ENCODE measurements around the gene RC3H2.
A peak's percentile ranks its signal among the peaks of the same experiment; 100 is the strongest.

The RC3H2 gene

DNA sequence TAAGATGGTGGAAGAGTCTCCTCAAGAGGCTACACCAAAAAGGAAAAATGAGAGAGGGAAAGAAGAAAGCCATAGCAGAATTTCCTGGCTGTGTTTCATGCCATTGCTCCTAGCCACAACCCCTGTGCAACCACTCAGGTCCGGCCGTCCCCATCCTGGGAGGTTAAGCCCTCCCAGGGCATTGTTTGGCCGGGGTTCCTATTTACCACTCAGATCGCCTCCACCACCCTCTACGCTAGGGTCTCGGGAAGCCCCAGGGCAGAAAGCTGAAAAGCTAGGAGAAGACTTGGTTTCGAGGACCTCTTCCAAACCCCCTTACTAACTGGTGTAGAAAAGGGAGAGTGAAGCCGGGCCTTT is 715 bp downstream of the RC3H2 start:
- DNase-seq (ENCODE audit: low read depth, low spot score) = no peak
- H3K4me3 ChIP-seq (ENCODE audit: low read depth, low read length) = peak overlapping the region; percentile 78
- no peak for TF ChIP-seq CTCF (IDR thresholded peaks at IDR 0.05; ENCODE audit: insufficient read depth, low read length, missing control alignments)
- POLR2A ChIA-PET = interaction anchor here (0.6 to 1.5 kb wide), 6 partner anchors 9 to 151 kb away, joined by 3 to 9 read pairs (median 4); partner anchors contain the start of genes ZBTB26 and ZBTB6
- CTCF ChIA-PET = interaction anchor here (1.1 to 1.7 kb wide), 3 partner anchors 8 to 446 kb away, joined by 4 to 7 read pairs (median 5); partner anchors contain the start of gene ZBTB6

DNA sequence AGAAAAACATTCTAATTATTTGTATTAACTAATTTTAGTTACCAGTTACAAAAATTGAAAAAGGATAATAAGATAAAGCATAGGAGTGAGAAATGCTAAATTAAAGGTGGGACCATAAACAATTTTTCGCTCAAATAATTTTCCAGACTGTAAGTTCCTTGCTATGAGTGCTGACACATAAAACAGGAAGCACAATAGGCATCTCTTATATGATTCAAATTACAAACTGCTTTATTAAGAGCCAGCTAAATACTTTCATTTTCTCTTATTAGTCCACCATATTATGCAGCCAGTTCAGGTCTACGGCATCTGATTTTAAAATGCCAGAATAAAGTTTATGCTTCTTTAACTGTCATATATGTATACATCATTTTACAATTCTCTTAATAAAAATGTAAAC is 4.4 kb downstream of the RC3H2 start:
- POLR2A ChIA-PET = no interaction called here
- no peak overlapping the region; the same call in 1 of the 2 replicates for H3K4me3 ChIP-seq (ENCODE audit: low read depth, low read length)
- no peak for DNase-seq (ENCODE audit: low read depth, low spot score)
- no peak for TF ChIP-seq CTCF (IDR thresholded peaks at IDR 0.05; ENCODE audit: insufficient read depth, low read length, missing control alignments)
- CTCF ChIA-PET = no interaction called here

DNA sequence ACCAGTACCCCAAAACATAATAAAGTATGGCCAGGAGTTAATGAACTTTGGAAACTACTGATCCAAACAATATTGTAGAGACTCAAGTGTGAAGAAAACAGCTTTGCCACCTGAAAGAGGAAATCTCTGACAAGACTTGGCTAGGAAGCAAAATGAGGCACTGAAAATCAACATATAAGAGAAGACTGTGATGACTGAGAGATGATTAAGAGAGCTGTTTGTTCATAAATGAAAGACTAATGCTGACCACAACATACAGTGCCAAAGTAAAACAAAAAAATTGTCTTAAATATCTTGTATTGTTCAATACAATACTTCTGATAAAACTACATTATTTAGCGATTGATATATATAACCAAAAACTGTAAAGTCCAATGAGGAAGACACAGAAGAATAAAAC is 7.2 kb downstream of the RC3H2 start:
- ChIA-PET POLR2A (no interaction called here), CTCF (interaction anchor here (3.9 kb wide), 1 partner anchor 93 kb away, joined by 13 read pairs; no protein-coding TSS in a partner anchor)
- no peak for DNase-seq (ENCODE audit: low read depth, low spot score)
- TF ChIP-seq CTCF (IDR thresholded peaks at IDR 0.05; ENCODE audit: insufficient read depth, low read length, missing control alignments) = no peak
- H3K4me3 ChIP-seq (ENCODE audit: low read depth, low read length) = no peak overlapping the region

DNA sequence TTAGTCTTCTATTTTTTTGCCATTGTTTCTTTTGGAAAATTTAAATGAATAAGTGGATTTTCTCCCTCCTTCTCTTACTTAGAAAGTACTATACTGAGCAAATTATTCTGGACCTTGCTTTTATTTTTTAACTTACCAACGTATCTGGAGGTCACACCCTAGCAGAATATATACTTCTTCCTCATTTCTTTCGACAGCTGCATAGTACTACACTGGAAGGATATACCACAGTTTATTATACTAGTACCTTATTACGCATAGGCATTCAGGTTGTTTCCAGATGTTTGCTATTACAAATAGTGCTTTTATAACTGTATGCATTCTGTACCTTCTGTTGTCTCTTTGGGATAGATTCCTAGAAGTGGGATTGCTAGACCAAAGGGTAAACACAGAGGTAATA is 16.7 kb downstream of the RC3H2 start:
- no peak for TF ChIP-seq CTCF (IDR thresholded peaks at IDR 0.05; ENCODE audit: insufficient read depth, low read length, missing control alignments)
- DNase-seq (ENCODE audit: low read depth, low spot score) = no peak
- ChIA-PET POLR2A (no interaction called here), CTCF (no interaction called here)
- H3K4me3 ChIP-seq (ENCODE audit: low read depth, low read length) = no peak overlapping the region

- no peak for TF ChIP-seq CTCF (IDR thresholded peaks at IDR 0.05; ENCODE audit: insufficient read depth, low read length, missing control alignments)
- H3K4me3 ChIP-seq (ENCODE audit: low read depth, low read length) = no peak overlapping the region
- ChIA-PET CTCF (interaction anchor here (1.2 to 1.8 kb wide), 2 partner anchors 13 to 35 kb away, joined by 3 to 5 read pairs; no protein-coding TSS in a partner anchor), POLR2A (no interaction called here)
- DNase-seq (ENCODE audit: low read depth, low spot score) = no peak
Observed at GRCh38 chr9:122883125-122883524, 22.0 kb downstream of the RC3H2 start.

DNA sequence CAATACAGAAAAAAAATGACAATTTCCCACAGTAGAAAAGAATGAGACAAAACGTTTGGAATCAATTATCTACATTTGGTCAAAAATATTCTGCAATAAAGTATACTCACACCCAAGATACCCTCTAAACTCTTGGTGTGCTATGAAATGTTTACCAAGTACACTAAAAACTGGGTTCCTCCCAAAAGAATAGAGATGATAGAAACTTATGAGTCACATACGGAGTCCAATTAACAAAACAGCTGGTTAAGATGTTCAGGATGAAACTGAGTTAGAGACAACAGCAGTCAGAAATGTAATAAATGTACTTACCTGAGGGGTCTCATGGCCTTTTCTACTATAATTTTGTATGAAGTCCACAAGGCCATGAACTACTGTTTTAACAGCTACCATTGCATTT is 25.7 kb downstream of the RC3H2 start:
- DNase-seq (ENCODE audit: low read depth, low spot score) = no peak
- ChIA-PET POLR2A (interaction anchor here (1.0 kb wide), 1 partner anchor 25 kb away, joined by 3 read pairs; the partner anchor contains the start of gene RC3H2), CTCF (interaction anchor here (1.2 kb wide), 1 partner anchor 20 kb away, joined by 3 read pairs; no protein-coding TSS in a partner anchor)
- no peak overlapping the region for H3K4me3 ChIP-seq (ENCODE audit: low read depth, low read length)
- TF ChIP-seq CTCF (IDR thresholded peaks at IDR 0.05; ENCODE audit: insufficient read depth, low read length, missing control alignments) = no peak

All from AG04449 (cell line).